ENCODE results near the gene TBX15. TPM values are rescaled to one million over a fixed set of nuclear protein-coding genes. Genes with fewer than 3 reads are reported as not detected.

TBX15 gene
- total and polyA plus RNA-seq, 9 of the 15 experiments (the other 6 are each of a cell fraction or from before 2014, with no cell fraction given): 0.03 to 3.4 (median 2.3) TPM

GRCh38 chr1:118960026-118960561, 28.0 kb downstream of the TBX15 start:
- POLR2A ChIA-PET: interaction anchor here (0.6 kb wide), 1 partner anchor 826 kb away, joined by 3 read pairs; no protein-coding TSS in a partner anchor
- Histone ChIP-seq H3K27ac (ENCODE audit: extremely low read depth, low read depth, low read length) (no peak overlapping the region), H3K4me2 (ENCODE audit: insufficient read depth, low read length) (no peak overlapping the region), H3K4me1 (replicated peaks in 1 of 2; ENCODE audit: control insufficient read depth in 2 of 2, insufficient read depth in 2 of 2, low read length in 2 of 2) (peaks cover 0 to 17% of the 10 kb centered on the region in 2 experiments; a peak in 3 of 5 replicates), H3K9me3 (replicated peaks; ENCODE audit: control insufficient read depth, insufficient read depth, low read depth, low read length) (no peaks in the 10 kb centered on the region), H3K36me3 (ENCODE audit: control insufficient read depth, insufficient read depth, low read length) (no peaks in the 10 kb centered on the region), H3K9me1 (ENCODE audit: control insufficient read depth, insufficient read depth, low read length) (no peaks in the 10 kb centered on the region), H3K4me3 (no peak overlapping the region), H3K27me3 (ENCODE audit: control insufficient read depth in 2 of 2, insufficient read depth in 2 of 2, low read length in 2 of 2) (no peaks in the 10 kb centered on the region), H4K20me1 (replicated peaks; ENCODE audit: control insufficient read depth, insufficient read depth, low read length) (no peaks in the 10 kb centered on the region), H3K79me2 (ENCODE audit: control insufficient read depth, insufficient read depth, low read length) (no peaks in the 10 kb centered on the region), H3K9ac (ENCODE audit: insufficient read depth in 1 of 2, low read depth in 2 of 2, low read length in 2 of 2) (no peak overlapping the region), H2AFZ (ENCODE audit: low read depth, low read length) (no peak overlapping the region; the same call in 1 of the 2 replicates)
- ATAC-seq: no peak
- intact Hi-C loops (cut with micrococcal nuclease): no loop called here
- DNase-seq (ENCODE audit: extremely low read depth in 1 of 4, low spot score in 3 of 4): no peak
- in situ Hi-C loops (cut with MboI): no loop called here
- FAIRE-seq: no peak
- BruUV-seq (replicated peaks): no TSS peak
- WGBS (ENCODE audit: insufficient coverage, low coverage, missing lambda C conversion rate): 29% methylated on average over 7 of the region's 7 CpGs
- peak; percentile 78; the same call in 1 of the 2 replicates for TF ChIP-seq HMG20B (CRISPR knock-in tag; IDR thresholded peaks at IDR 0.05)
- TF ChIP-seq ZNF175 (CRISPR knock-in tag; IDR thresholded peaks at IDR 0.05; ENCODE audit: low read depth): peak; percentile 63; the same call in 1 of the 2 replicates
- TF ChIP-seq GTF2A2 (tag; IDR thresholded peaks at IDR 0.05): no peak
- CTCF ChIA-PET (ENCODE audit: low intra/inter-chr PET ratio): no interaction called here

GRCh38 chr1:118958937-118959631, 29.1 kb downstream of the TBX15 start:
- H3K9ac ChIP-seq (ENCODE audit: insufficient read depth in 1 of 2, low read depth in 2 of 2, low read length in 2 of 2): no peak overlapping the region
- no peak overlapping the region for H3K4me3 ChIP-seq
- H2AFZ ChIP-seq (ENCODE audit: low read depth, low read length): no peak overlapping the region
- H3K4me1 ChIP-seq (replicated peaks in 1 of 2; ENCODE audit: control insufficient read depth in 2 of 2, insufficient read depth in 2 of 2, low read length in 2 of 2): peaks cover 0 to 16% of the 10 kb centered on the region in 2 experiments; a peak in 3 of 5 replicates
- no peak for ATAC-seq
- POLR2A ChIA-PET: interaction anchor here (0.6 to 0.8 kb wide), 3 partner anchors 11 to 562 kb away, joined by 3 read pairs; no protein-coding TSS in a partner anchor
- no peak overlapping the region for H3K27ac ChIP-seq (ENCODE audit: extremely low read depth, low read depth, low read length)
- no peaks in the 10 kb centered on the region for H3K9me1 ChIP-seq (ENCODE audit: control insufficient read depth, insufficient read depth, low read length)
- no peaks in the 10 kb centered on the region for H3K79me2 ChIP-seq (ENCODE audit: control insufficient read depth, insufficient read depth, low read length)
- 11% methylated on average over 1 of the region's 1 CpG for WGBS (ENCODE audit: insufficient coverage, low coverage, missing lambda C conversion rate)
- FAIRE-seq: no peak
- H3K27me3 ChIP-seq (ENCODE audit: control insufficient read depth in 2 of 2, insufficient read depth in 2 of 2, low read length in 2 of 2): no peaks in the 10 kb centered on the region
- in situ Hi-C loops (cut with MboI): no loop called here
- H3K9me3 ChIP-seq (replicated peaks; ENCODE audit: control insufficient read depth, insufficient read depth, low read depth, low read length): no peaks in the 10 kb centered on the region
- no peak for DNase-seq (ENCODE audit: extremely low read depth in 1 of 4, low spot score in 3 of 4)
- H3K4me2 ChIP-seq (ENCODE audit: insufficient read depth, low read length): no peak overlapping the region
- H3K36me3 ChIP-seq (ENCODE audit: control insufficient read depth, insufficient read depth, low read length): no peaks in the 10 kb centered on the region
- no peaks in the 10 kb centered on the region for H4K20me1 ChIP-seq (replicated peaks; ENCODE audit: control insufficient read depth, insufficient read depth, low read length)
- intact Hi-C loops (cut with micrococcal nuclease): no loop called here
- no TSS peak for BruUV-seq (replicated peaks)
- CTCF ChIA-PET (ENCODE audit: low intra/inter-chr PET ratio): no interaction called here
- TF ChIP-seq ATF1 (CRISPR knock-in tag; IDR thresholded peaks at IDR 0.05): no peak
- TF ChIP-seq ATF1 (tag; IDR thresholded peaks at IDR 0.05): no peak
- TF ChIP-seq MCM7 (IDR thresholded peaks at IDR 0.05): no peak
- no peak for TF ChIP-seq E4F1 (CRISPR knock-in tag; IDR thresholded peaks at IDR 0.05; ENCODE audit: borderline replicate concordance)
- TF ChIP-seq SMAD1 (IDR thresholded peaks at IDR 0.05; ENCODE audit: low read depth, low read length, partially characterized antibody): no peak
- no peak for TF ChIP-seq ZNF764 (CRISPR knock-in tag; IDR thresholded peaks at IDR 0.05; ENCODE audit: low read depth)
